GM12891 (cell line): ENCODE results near the gene VCL.

Experiments used
- PAX5 ChIP-seq: IDR thresholded peaks from 2 replicates; pipeline ENCODE4 v1.6.1; 2011; ENCODE audit warnings: low read length, moderate library complexity, mild to moderate bottlenecking; ENCODE audit not compliant: insufficient read depth, severe bottlenecking
- POLR2A ChIP-seq: IDR thresholded peaks from 2 replicates; pipeline ENCODE4 v1.6.1; 2011; ENCODE audit warnings: low read depth, low read length, control low read depth
- POLR2AphosphoS5 ChIP-seq: IDR thresholded peaks from 2 replicates; pipeline ENCODE4 v1.6.1; 2011; ENCODE audit warnings: low read depth, low read length, control low read depth
- POU2F2 ChIP-seq: IDR thresholded peaks from 2 replicates; pipeline ENCODE4 v1.6.1; 2011; ENCODE audit warnings: low read depth, mild to moderate bottlenecking, control low read depth, low read length, moderate library complexity
- SPI1 ChIP-seq: IDR thresholded peaks from 2 replicates; pipeline ENCODE4 v1.6.1; 2011; ENCODE audit warnings: low read depth, low read length, control low read depth
- TAF1 ChIP-seq: IDR thresholded peaks from 2 replicates; pipeline ENCODE4 v1.6.1; 2011; ENCODE audit warnings: low read depth, low read length, control low read depth

GRCh38 chr10:74133923-74134820 lies 136.3 kb downstream of the VCL start:
- TF ChIP-seq POLR2A, result no peak
- TF ChIP-seq POLR2AphosphoS5, result no peak
- TF ChIP-seq SPI1, result no peak
- no peak for TF ChIP-seq TAF1
- no peak for TF ChIP-seq PAX5
- no peak for TF ChIP-seq POU2F2
